Endothelial cell of umbilical vein (primary cell): Measurements from ENCODE around the gene MRPS11. TPM values are rescaled to one million over a fixed set of nuclear protein-coding genes. Genes with fewer than 3 reads are reported as not detected.

Experiments
- BruUV-seq: library from RNA; stranded (reverse); fragments of 400-500 nt; replicated peaks from 2 replicates; lab custom pipeline; 2021; lab: Mats Ljungman, UMichigan
- CTCF ChIA-PET: fragments of 300-600, 350-600 bp; sonication (Branson Sonifier 250); formaldehyde crosslinking; loops from one replicate; lab custom pipeline; 2021; ENCODE audit warnings: antibody characterized with exemption, inconsistent platforms; lab: Charles Lee
- POLR2A ChIA-PET: fragments of 300-600, 350-600 bp; sonication (Branson Sonifier 250); formaldehyde crosslinking; loops from one replicate; lab custom pipeline; 2021; ENCODE audit warnings: antibody characterized with exemption, inconsistent platforms; lab: Charles Lee
- DNase-seq: peaks from one replicate; pipeline ENCODE4 v3.0.0-alpha.2; 2011; ENCODE audit warnings: low read depth, low spot score
- FAIRE-seq: peaks from 2 replicates; lab custom pipeline; 2011; peaks lifted over from hg19 to GRCh38; lab: Jason Lieb, UNC
- H2AFZ ChIP-seq: 2 replicates; pipeline ENCODE4 v1.6.0; 2012; ENCODE audit warnings: low read depth, low read length, control low read depth, inconsistent platforms
- H3K27ac ChIP-seq: 2 replicates; pipeline ENCODE4 v1.5.1; 2011; ENCODE audit warnings: low read depth, mild to moderate bottlenecking, control low read depth, low read length, moderate library complexity; ENCODE audit not compliant: insufficient read depth
- H3K27me3 ChIP-seq, 2 experiments: 2 replicates each; pipeline versions ENCODE4 v1.6.0 to v1.6.1; 2011; ENCODE audit warnings: low read length in 2 of 2, mixed read lengths in 1 of 2; ENCODE audit not compliant: control insufficient read depth in 2 of 2, insufficient read depth in 2 of 2
- H3K36me3 ChIP-seq, 2 experiments: 2 replicates in 1 of 2; 3 replicates in 1 of 2; pipeline ENCODE4 v1.5.1; 2011; ENCODE audit warnings: low read length in 2 of 2, mild to moderate bottlenecking in 1 of 2, moderate library complexity in 1 of 2; ENCODE audit not compliant: control insufficient read depth in 2 of 2, insufficient read depth in 2 of 2; ENCODE audit errors: extremely low read depth in 1 of 2
- H3K4me1 ChIP-seq: 3 replicates; pipeline ENCODE4 v1.5.1; 2011; ENCODE audit warnings: mild to moderate bottlenecking, low read length; ENCODE audit not compliant: control insufficient read depth, insufficient read depth; ENCODE audit errors: extremely low read depth
- H3K4me2 ChIP-seq: 2 replicates; pipeline ENCODE4 v1.6.1; 2011; ENCODE audit warnings: low read length, control low read depth, mixed read lengths; ENCODE audit not compliant: insufficient read depth
- H3K4me3 ChIP-seq, 3 experiments: fragments of 200-600 bp in 1 of 3; sonication (generic), shearing (Covaris generic) in 1 of 3; replicated peaks in 1 of 3; 2 replicates each; pipeline ENCODE4 v1.5.1; 2011 to 2016; ENCODE audit warnings: control low read depth in 3 of 3, low read length in 3 of 3, mild to moderate bottlenecking in 2 of 3, inconsistent platforms in 1 of 3, low read depth in 1 of 3, moderate library complexity in 1 of 3; ENCODE audit not compliant: insufficient read depth in 1 of 3
- H3K79me2 ChIP-seq: 2 replicates; pipeline ENCODE4 v1.6.0; 2012; ENCODE audit warnings: low read length, inconsistent platforms; ENCODE audit not compliant: control insufficient read depth, insufficient read depth
- H3K9ac ChIP-seq: replicated peaks from 2 replicates; pipeline ENCODE3; 2011; ENCODE audit warnings: low read length, control low read depth; ENCODE audit not compliant: insufficient read depth; ENCODE audit errors: extremely low read depth
- H3K9me1 ChIP-seq: replicated peaks from 3 replicates; pipeline ENCODE4 v1.6.0; 2011; ENCODE audit warnings: mild to moderate bottlenecking, low read length; ENCODE audit not compliant: control insufficient read depth, insufficient read depth; ENCODE audit errors: extremely low read depth
- H3K9me3 ChIP-seq: replicated peaks from 2 replicates; pipeline ENCODE4 v1.5.1; 2012; ENCODE audit warnings: low read length, inconsistent platforms; ENCODE audit not compliant: control insufficient read depth, insufficient read depth
- H4K20me1 ChIP-seq: replicated peaks from 2 replicates; pipeline ENCODE3; 2011; ENCODE audit warnings: mild to moderate bottlenecking, low read length; ENCODE audit not compliant: control insufficient read depth, insufficient read depth; ENCODE audit errors: extremely low read depth
- CTCF ChIP-seq, 2 donors: IDR thresholded peaks; 1 replicate in 1 of 2; 2 replicates in 1 of 2; pipeline ENCODE4 v1.5.1; 2011; ENCODE audit warnings: low read length in 2 of 2, mild to moderate bottlenecking in 2 of 2, moderate library complexity in 2 of 2, control low read depth in 1 of 2, inconsistent platforms in 1 of 2, low read depth in 1 of 2; ENCODE audit not compliant: insufficient read depth in 1 of 2; ENCODE audit errors: extremely low read depth in 1 of 2
- EZH2 ChIP-seq: IDR thresholded peaks from 2 replicates; pipeline ENCODE4 v1.6.1; 2012; ENCODE audit warnings: borderline replicate concordance, low read depth, mild to moderate bottlenecking, moderate library complexity, low read length, inconsistent platforms; ENCODE audit not compliant: severe bottlenecking
- FOS ChIP-seq: IDR thresholded peaks from 2 replicates; pipeline ENCODE4 v1.6.1; 2011; ENCODE audit warnings: mild to moderate bottlenecking, low read length, moderate library complexity, borderline replicate concordance; ENCODE audit not compliant: insufficient read depth
- GATA2 ChIP-seq: IDR thresholded peaks from 2 replicates; pipeline ENCODE4 v1.7.0; 2011; ENCODE audit warnings: low read depth, mild to moderate bottlenecking, moderate library complexity, mixed read lengths, low read length; ENCODE audit not compliant: insufficient read length, insufficient read depth
- POLR2AphosphoS5 ChIP-seq: IDR thresholded peaks from 2 replicates; pipeline ENCODE4 v1.6.1; 2012; ENCODE audit warnings: low read depth, mild to moderate bottlenecking, control low read depth, low read length, moderate library complexity; ENCODE audit not compliant: insufficient read depth
- dilution Hi-C: fragments of 300-500 bp; cut with MboI; formaldehyde crosslinking; loops from one replicate; pipeline ENCODE4 v1.15.0; 2019; ENCODE audit warnings: low sequenced_read_pairs; ENCODE audit not compliant: extremely low pct_ligation_motif_present
- intact Hi-C: fragments of 100-400 bp; cut with micrococcal nuclease; formaldehyde crosslinking; loops from one replicate; pipeline ENCODE4 v1.10.0; 2022
- polyA plus RNA-seq, 4 experiments: library from polyadenylated mRNA; depleted of rRNA in 3 of 4; stranded (reverse) in 3 of 4; unstranded in 1 of 4; fragments of >200 nt; gene quantifications; 2 replicates each; pipeline versions ENCODE4 v1.2.1 to v1.2.3, GENCODE V29; 2011 to 2012; ENCODE audit warnings: missing spikeins in 1 of 4
- total RNA-seq: library from RNA; stranded (reverse); gene quantifications from 2 replicates; pipeline ENCODE4 v1.2.3, GENCODE V29; 2021
- TF ChIP-seq, protein P1 (sequence below): IDR thresholded peaks from 2 replicates; pipeline ENCODE4 v1.6.1; 2011; ENCODE audit not compliant: insufficient read depth, insufficient read length

MRPS11 gene
- total and polyA plus RNA-seq, 2 donors (not counting 3 experiments of a cell fraction or from before 2014, with no cell fraction given), result 66.3 to 97.9 TPM

- Histone ChIP-seq H4K20me1 (no peaks in the 10 kb centered on the region), H3K9me3 (no peaks in the 10 kb centered on the region), H3K79me2 (no peaks in the 10 kb centered on the region), H3K4me3 (no peak overlapping the region), H3K9me1 (no peaks in the 10 kb centered on the region), H3K4me1 (no peaks in the 10 kb centered on the region), H2AFZ (no peak overlapping the region), H3K9ac (no peak overlapping the region), H3K27ac (no peak overlapping the region), H3K36me3 (no peaks in the 10 kb centered on the region), H3K4me2 (no peak overlapping the region), H3K27me3 (no peaks in the 10 kb centered on the region)
- ChIA-PET CTCF (interaction anchor here (0.9 kb wide), 1 partner anchor 350 kb away, joined by 3 read pairs; no protein-coding TSS in a partner anchor), POLR2A (no interaction called here)
- no TSS peak for BruUV-seq
- TF ChIP-seq GATA2 (no peak), FOS (no peak), CTCF (IDR thresholded peaks at IDR 0.05; ENCODE audit: extremely low read depth in 1 of 2, insufficient read depth in 1 of 2, low read depth in 1 of 2, low read length in 2 of 2) (no peak), POLR2AphosphoS5 (no peak), EZH2 (no peak)
- TF ChIP-seq, protein P1, sequence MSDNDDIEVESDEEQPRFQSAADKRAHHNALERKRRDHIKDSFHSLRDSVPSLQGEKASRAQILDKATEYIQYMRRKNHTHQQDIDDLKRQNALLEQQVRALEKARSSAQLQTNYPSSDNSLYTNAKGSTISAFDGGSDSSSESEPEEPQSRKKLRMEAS, result no peak
- FAIRE-seq (no peak), DNase-seq (no peak)
- dilution Hi-C loops, result no loop called here
- intact Hi-C loops, result no loop called here
These were observed 17.3 kb downstream of the MRPS11 start for GRCh38 chr15:88484682-88485331.
